T-helper 2 cell treated with Interferon-gamma antibody and Interleukin-4, amounts not matched to agents 100 ng/mL and 5 ng/mL, for 36 hours (primary cell): ENCODE data around the gene ANKRD13B. TPM values are rescaled to one million over a fixed set of nuclear protein-coding genes. Genes with fewer than 3 reads are reported as not detected.

ENCODE experiments used
- total RNA-seq: library from RNA; stranded (reverse); gene quantifications from 2 replicates; pipeline ENCODE4 v1.2.3, GENCODE V29; 2022

Gene ANKRD13B
- total RNA-seq, 1 donor from 2014 or later: 13.7 TPM

Other genes starting within 250 kb of the ANKRD13B start
- 49.3 and 52.3 TPM in 2 replicates for gene TAOK1, start 202.8 kb upstream of the ANKRD13B start, total RNA-seq
- gene ABHD15, start 26.1 kb upstream of the ANKRD13B start, total RNA-seq: 17.8 and 19.5 TPM in 2 replicates
- 80.7 and 82.3 TPM in 2 replicates for gene TP53I13, start 24.4 kb upstream of the ANKRD13B start, total RNA-seq
- 62.9 and 66.7 TPM in 2 replicates for gene GIT1, start 3.5 kb upstream of the ANKRD13B start, total RNA-seq
- 2.0 and 3.1 TPM in 2 replicates for gene CORO6, start 29.8 kb downstream of the ANKRD13B start, total RNA-seq